Spleen (tissue), 7 donors: Measurements from ENCODE around the gene ABCC8.

Experiments
- POLR2A ChIP-seq, 3 donors: fragments of 450-650 bp; IDR thresholded peaks; one replicate each; pipeline ENCODE4 v1.5.1; 2017; ENCODE audit warnings: antibody characterized with exemption in 3 of 3, mild to moderate bottlenecking in 1 of 3
- POLR2AphosphoS5 ChIP-seq, 3 donors: sonication (generic); formaldehyde crosslinking; IDR thresholded peaks; one replicate each; pipeline ENCODE4 v1.5.1; 2017; ENCODE audit warnings: antibody characterized with exemption in 3 of 3
- TF ChIP-seq, protein P1 (sequence below), 11 experiments: fragments of 200-600 bp in 7 of 11; fragments of 450-650 bp in 4 of 11; sonication (generic) in 4 of 11; IDR thresholded peaks in 8 of 11; conservative IDR thresholded peaks in 3 of 11; 1 replicate in 7 of 11; 2 replicates in 4 of 11; pipeline versions ENCODE4 v1.4.0 to v1.8.0; 2016 to 2021; ENCODE audit warnings: antibody characterized with exemption in 11 of 11, inconsistent platforms in 4 of 11, mild to moderate bottlenecking in 1 of 11
- donor health status: DM: no; HTN: no; CAD: no; lungs with moderate emphysema.
- donor health status: DM: no; HTN: no; CAD: no.
- donor health status: DM: no; HTN: no; CAD: no.

- TF ChIP-seq, protein P1, sequence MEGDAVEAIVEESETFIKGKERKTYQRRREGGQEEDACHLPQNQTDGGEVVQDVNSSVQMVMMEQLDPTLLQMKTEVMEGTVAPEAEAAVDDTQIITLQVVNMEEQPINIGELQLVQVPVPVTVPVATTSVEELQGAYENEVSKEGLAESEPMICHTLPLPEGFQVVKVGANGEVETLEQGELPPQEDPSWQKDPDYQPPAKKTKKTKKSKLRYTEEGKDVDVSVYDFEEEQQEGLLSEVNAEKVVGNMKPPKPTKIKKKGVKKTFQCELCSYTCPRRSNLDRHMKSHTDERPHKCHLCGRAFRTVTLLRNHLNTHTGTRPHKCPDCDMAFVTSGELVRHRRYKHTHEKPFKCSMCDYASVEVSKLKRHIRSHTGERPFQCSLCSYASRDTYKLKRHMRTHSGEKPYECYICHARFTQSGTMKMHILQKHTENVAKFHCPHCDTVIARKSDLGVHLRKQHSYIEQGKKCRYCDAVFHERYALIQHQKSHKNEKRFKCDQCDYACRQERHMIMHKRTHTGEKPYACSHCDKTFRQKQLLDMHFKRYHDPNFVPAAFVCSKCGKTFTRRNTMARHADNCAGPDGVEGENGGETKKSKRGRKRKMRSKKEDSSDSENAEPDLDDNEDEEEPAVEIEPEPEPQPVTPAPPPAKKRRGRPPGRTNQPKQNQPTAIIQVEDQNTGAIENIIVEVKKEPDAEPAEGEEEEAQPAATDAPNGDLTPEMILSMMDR (IDR thresholded peaks at IDR 0.05 in 8 of 11, conservative IDR thresholded peaks at IDR 0.05 in 3 of 11), result no peak
- TF ChIP-seq POLR2A (IDR thresholded peaks at IDR 0.05), result no peak
- no peak for TF ChIP-seq POLR2AphosphoS5 (IDR thresholded peaks at IDR 0.05)
Measured at GRCh38 chr11:17407575-17407974, 69.1 kb downstream of the ABCC8 start.
